PC-9 (cell line): ENCODE measurements around the gene GPR89A. TPM values are rescaled to one million over a fixed set of nuclear protein-coding genes. Genes with fewer than 3 reads are reported as not detected.
"Not testable (repeated sequence)": the region's sequence is repeated elsewhere in the genome, so short reads cannot be mapped to it uniquely, and the experiment has no call there.

Source experiments
- BruUV-seq: library from RNA; stranded (reverse); fragments of 400-500 nt; replicated peaks from 2 replicates; lab custom pipeline; 2021; lab: Mats Ljungman, UMichigan
- CTCF ChIA-PET: fragments of 300-600 bp; sonication (Branson Sonifier 250); formaldehyde crosslinking; loops from one replicate; lab custom pipeline; 2022; ENCODE audit warnings: antibody characterized with exemption; lab: Charles Lee
- POLR2A ChIA-PET: fragments of 300-600 bp; sonication (Branson Sonifier 250); formaldehyde crosslinking; loops from one replicate; lab custom pipeline; 2022; ENCODE audit warnings: antibody characterized with exemption; ENCODE audit not compliant: unreplicated experiment; lab: Charles Lee
- DNase-seq, 2 experiments: peaks; one replicate each; pipeline versions ENCODE4 v3.0.0 to v3.0.0-alpha.2; 2015 to 2022; ENCODE audit warnings: mixed read lengths in 1 of 2
- H2AFZ ChIP-seq: fragments of 200-600 bp; sonication (generic); 2 replicates; pipeline ENCODE4 v1.8.1; 2017; ENCODE audit warnings: antibody characterized with exemption
- H3F3A ChIP-seq: fragments of 200-600 bp; sonication (generic); 2 replicates; pipeline ENCODE4 v1.8.1; 2017; ENCODE audit warnings: antibody characterized with exemption, mild to moderate bottlenecking, low read depth; ENCODE audit not compliant: insufficient read depth
- H3K27ac ChIP-seq: fragments of 200-600 bp; sonication (generic); 2 replicates; pipeline ENCODE4 v1.6.1; 2016; ENCODE audit warnings: mixed run types
- H3K27me3 ChIP-seq: fragments of 200-600 bp; sonication (generic); 2 replicates; pipeline ENCODE4 v1.6.1; 2016; ENCODE audit warnings: low read depth, mixed run types; ENCODE audit not compliant: insufficient read depth
- H3K36me3 ChIP-seq: fragments of 200-600 bp; sonication (generic); 2 replicates; pipeline ENCODE4 v1.6.1; 2016; ENCODE audit warnings: low read depth, mixed run types
- H3K4me1 ChIP-seq: fragments of 200-600 bp; sonication (generic); replicated peaks from 2 replicates; pipeline ENCODE4 v1.6.1; 2016; ENCODE audit warnings: mixed run types; ENCODE audit not compliant: insufficient read depth
- H3K4me2 ChIP-seq: fragments of 200-600 bp; sonication (generic); 2 replicates; pipeline ENCODE4 v1.6.1; 2017; ENCODE audit warnings: mixed run types
- H3K4me3 ChIP-seq: fragments of 200-600 bp; sonication (generic); 2 replicates; pipeline ENCODE4 v1.6.1; 2016; ENCODE audit warnings: mixed run types
- H3K79me2 ChIP-seq: fragments of 200-600 bp; sonication (generic); 2 replicates; pipeline ENCODE4 v1.6.1; 2017; ENCODE audit warnings: low read depth, mixed run types
- H3K9me2 ChIP-seq: fragments of 200-600 bp; sonication (generic); 2 replicates; pipeline ENCODE4 v1.8.1; 2017; ENCODE audit warnings: mild to moderate bottlenecking; ENCODE audit not compliant: insufficient read depth
- H3K9me3 ChIP-seq: fragments of 200-600 bp; sonication (generic); 2 replicates; pipeline ENCODE4 v1.8.1; 2016; ENCODE audit warnings: low read depth; ENCODE audit not compliant: insufficient read depth
- H4K20me1 ChIP-seq: fragments of 200-600 bp; sonication (generic); 2 replicates; pipeline ENCODE4 v1.8.1; 2017; ENCODE audit not compliant: insufficient read depth
- EZH2 ChIP-seq: fragments of 200-600 bp; sonication (generic); IDR thresholded peaks from 2 replicates; pipeline ENCODE4 v1.8.0; 2017; ENCODE audit warnings: antibody characterized with exemption, low read depth
- intact Hi-C: fragments of 100-400 bp; cut with micrococcal nuclease; formaldehyde crosslinking; loops from one replicate; pipeline ENCODE4 v1.10.0; 2022; ENCODE audit not compliant: unreplicated experiment
- total RNA-seq: library from RNA; stranded (reverse); gene quantifications from 2 replicates; pipeline ENCODE4 v1.2.3, GENCODE V29; 2021
- TF ChIP-seq, protein P1 (sequence below): fragments of 200-600 bp; sonication (generic); conservative IDR thresholded peaks from 2 replicates; pipeline ENCODE4 v1.6.1; 2017; ENCODE audit warnings: mixed run types, antibody characterized with exemption, mild to moderate bottlenecking, moderate library complexity

Gene GPR89A
- total RNA-seq, 1 experiment from 2014 or later: 20.4 TPM

DNA sequence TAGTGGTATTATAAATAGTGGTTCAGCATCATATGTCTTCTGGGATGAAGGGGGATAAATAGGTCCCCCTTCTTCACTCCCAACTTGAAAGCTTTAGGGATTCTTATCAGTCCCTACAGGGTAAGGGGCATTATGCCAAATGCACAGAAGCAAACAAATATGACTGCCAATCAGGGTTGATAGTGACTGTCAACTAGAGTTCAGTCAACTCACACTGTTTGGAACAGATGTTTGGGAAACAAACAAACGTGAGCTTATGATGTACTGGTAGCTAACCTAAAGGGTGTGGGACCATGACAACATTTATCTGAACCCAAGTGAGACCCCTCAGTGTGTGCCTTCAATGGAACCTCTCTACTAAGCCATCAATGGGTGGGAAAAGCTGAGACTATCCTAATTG is 65.4 kb downstream of the GPR89A start:
- H2AFZ ChIP-seq, intact Hi-C loops, CTCF ChIA-PET, H3K9me3 ChIP-seq, H4K20me1 ChIP-seq, H3K4me1 ChIP-seq, POLR2A ChIA-PET, H3F3A ChIP-seq, H3K9me2 ChIP-seq, BruUV-seq, H3K4me3 ChIP-seq, H3K27ac ChIP-seq, DNase-seq, H3K4me2 ChIP-seq, H3K27me3 ChIP-seq, H3K79me2 ChIP-seq, H3K36me3 ChIP-seq: not testable (repeated sequence)

DNA sequence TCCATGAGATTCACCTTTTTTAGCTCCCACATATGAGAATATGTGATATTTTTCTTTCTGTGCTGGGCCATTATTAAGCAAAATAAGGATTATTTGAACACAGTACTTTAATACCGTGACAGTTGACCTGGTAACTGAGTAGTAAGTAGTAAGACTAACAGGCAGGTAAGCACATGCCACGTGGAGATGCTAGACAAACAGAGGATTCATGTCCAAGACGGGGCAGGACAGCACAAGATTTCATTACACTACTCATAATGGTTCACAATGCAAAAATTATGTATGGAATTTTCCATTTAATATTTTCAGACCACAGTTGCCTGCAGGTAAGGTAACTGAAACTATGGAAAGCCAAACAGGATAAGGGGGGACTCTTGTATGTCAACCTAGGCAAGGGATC is 77.1 kb downstream of the GPR89A start:
- H3K9me2 ChIP-seq, BruUV-seq, H3K27me3 ChIP-seq, POLR2A ChIA-PET, CTCF ChIA-PET, H2AFZ ChIP-seq, intact Hi-C loops, H3K36me3 ChIP-seq, H3K4me1 ChIP-seq, H3K4me2 ChIP-seq, DNase-seq, H3F3A ChIP-seq, H3K79me2 ChIP-seq, H4K20me1 ChIP-seq, H3K27ac ChIP-seq, H3K9me3 ChIP-seq, H3K4me3 ChIP-seq: not testable (repeated sequence)

DNA sequence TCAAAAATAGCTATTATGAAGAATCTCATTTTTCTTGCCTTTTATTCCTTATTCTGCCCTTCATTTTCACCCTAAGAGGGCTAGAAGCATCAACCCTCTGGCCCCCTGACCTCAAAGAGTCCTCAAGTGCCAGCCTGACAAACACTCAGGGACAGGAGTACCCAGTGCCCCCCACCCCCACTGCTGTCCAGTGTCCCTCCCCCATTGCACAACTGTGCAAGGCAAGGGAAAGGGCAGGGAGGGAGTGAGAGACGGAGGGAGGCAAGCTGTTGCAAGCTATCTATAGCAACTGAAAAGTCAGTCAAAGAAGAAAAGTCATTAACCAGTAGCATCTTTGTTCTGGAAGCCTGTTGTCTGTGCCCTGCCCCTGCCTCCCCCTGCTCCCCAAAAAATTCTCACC is 78.3 kb downstream of the GPR89A start:
- H3K4me3 ChIP-seq, H3K4me2 ChIP-seq, H3K9me2 ChIP-seq, POLR2A ChIA-PET, H3K36me3 ChIP-seq, H3F3A ChIP-seq, H3K27ac ChIP-seq, DNase-seq, H3K4me1 ChIP-seq, intact Hi-C loops, H3K27me3 ChIP-seq, H4K20me1 ChIP-seq, H3K79me2 ChIP-seq, H2AFZ ChIP-seq, BruUV-seq, H3K9me3 ChIP-seq, CTCF ChIA-PET: not testable (repeated sequence)

DNA sequence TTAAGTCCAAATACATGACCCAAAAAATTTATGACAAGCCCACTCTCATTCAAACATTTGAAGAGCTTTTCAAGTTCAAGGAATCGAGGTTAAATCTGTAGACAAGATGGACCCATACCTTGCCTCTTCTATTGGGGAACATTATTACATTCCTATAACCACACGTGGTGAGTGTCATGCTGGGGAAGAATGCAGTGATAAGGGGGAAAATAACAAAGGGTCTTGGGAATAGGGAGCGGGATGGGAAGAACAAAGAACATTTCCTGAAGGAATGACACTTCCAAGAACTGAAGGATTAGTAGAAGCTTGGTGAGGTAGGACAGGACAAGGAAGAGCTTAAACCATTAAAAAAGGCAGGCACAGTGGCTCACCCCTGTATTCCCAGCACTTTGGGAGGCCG is 80.5 kb downstream of the GPR89A start:
- H3K36me3 ChIP-seq: no peaks in the 10 kb centered on the region
- H4K20me1 ChIP-seq: no peaks in the 10 kb centered on the region
- H3F3A ChIP-seq: no peaks in the 10 kb centered on the region
- TF ChIP-seq EZH2: no peak
- TF ChIP-seq, protein P1, sequence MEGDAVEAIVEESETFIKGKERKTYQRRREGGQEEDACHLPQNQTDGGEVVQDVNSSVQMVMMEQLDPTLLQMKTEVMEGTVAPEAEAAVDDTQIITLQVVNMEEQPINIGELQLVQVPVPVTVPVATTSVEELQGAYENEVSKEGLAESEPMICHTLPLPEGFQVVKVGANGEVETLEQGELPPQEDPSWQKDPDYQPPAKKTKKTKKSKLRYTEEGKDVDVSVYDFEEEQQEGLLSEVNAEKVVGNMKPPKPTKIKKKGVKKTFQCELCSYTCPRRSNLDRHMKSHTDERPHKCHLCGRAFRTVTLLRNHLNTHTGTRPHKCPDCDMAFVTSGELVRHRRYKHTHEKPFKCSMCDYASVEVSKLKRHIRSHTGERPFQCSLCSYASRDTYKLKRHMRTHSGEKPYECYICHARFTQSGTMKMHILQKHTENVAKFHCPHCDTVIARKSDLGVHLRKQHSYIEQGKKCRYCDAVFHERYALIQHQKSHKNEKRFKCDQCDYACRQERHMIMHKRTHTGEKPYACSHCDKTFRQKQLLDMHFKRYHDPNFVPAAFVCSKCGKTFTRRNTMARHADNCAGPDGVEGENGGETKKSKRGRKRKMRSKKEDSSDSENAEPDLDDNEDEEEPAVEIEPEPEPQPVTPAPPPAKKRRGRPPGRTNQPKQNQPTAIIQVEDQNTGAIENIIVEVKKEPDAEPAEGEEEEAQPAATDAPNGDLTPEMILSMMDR: no peak
- BruUV-seq: no TSS peak
- H3K27ac ChIP-seq: no peak overlapping the region
- no peak overlapping the region for H2AFZ ChIP-seq
- no peak for DNase-seq
- H3K4me3 ChIP-seq: no peak overlapping the region
- no peak overlapping the region for H3K4me2 ChIP-seq
- H3K9me3 ChIP-seq: no peaks in the 10 kb centered on the region
- POLR2A ChIA-PET: no interaction called here
- H3K9me2 ChIP-seq: no peaks in the 10 kb centered on the region
- H3K4me1 ChIP-seq: peaks cover 7% of the 10 kb centered on the region; the same call in 1 of the 2 replicates
- H3K79me2 ChIP-seq: no peaks in the 10 kb centered on the region
- CTCF ChIA-PET: no interaction called here
- no peaks in the 10 kb centered on the region for H3K27me3 ChIP-seq
- intact Hi-C loops: no loop called here
